C4-2B (cell line): Measurements from ENCODE around the gene PPARG.
A peak's percentile ranks its signal among the peaks of the same experiment; 100 is the strongest.

Experiments
- H3K27ac ChIP-seq: fragments of 450-650 bp; 2 replicates; pipeline ENCODE4 v1.5.1; 2017
- CTCF ChIP-seq: fragments of 450-650 bp; conservative IDR thresholded peaks from 2 replicates; pipeline ENCODE4 v1.5.1; 2017; ENCODE audit warnings: mild to moderate bottlenecking
- ZFX ChIP-seq: fragments of 450-650 bp; IDR thresholded peaks from 2 replicates; pipeline ENCODE4 v1.6.1; 2017

The PPARG gene

GRCh38 chr3:12405432-12406272, 116.8 kb downstream of the PPARG start:
- TF ChIP-seq CTCF, result no peak
- no peak for TF ChIP-seq ZFX
- peak overlapping the region; percentile 33; the same call in 1 of the 2 replicates for H3K27ac ChIP-seq

- TF ChIP-seq ZFX (no peak), CTCF (no peak)
- peak overlapping the region; percentile 62; the same call in 1 of the 2 replicates for H3K27ac ChIP-seq
Observed at GRCh38 chr3:12408984-12409683, 120.3 kb downstream of the PPARG start.

GRCh38 chr3:12409684-12410596, 121.1 kb downstream of the PPARG start:
- TF ChIP-seq ZFX (no peak), CTCF (no peak)
- peak overlapping the region; percentile 62; the same call in 1 of the 2 replicates for H3K27ac ChIP-seq

- H3K27ac ChIP-seq, result no peak overlapping the region
- TF ChIP-seq CTCF, result no peak
- TF ChIP-seq ZFX, result no peak
Observed at GRCh38 chr3:12413721-12414255, 124.9 kb downstream of the PPARG start.

GRCh38 chr3:12415014-12415680, 126.3 kb downstream of the PPARG start:
- TF ChIP-seq CTCF (no peak), ZFX (no peak)
- H3K27ac ChIP-seq, result no peak overlapping the region

- H3K27ac ChIP-seq, result no peak overlapping the region
- TF ChIP-seq CTCF (no peak), ZFX (no peak)
Observed at GRCh38 chr3:12416731-12417130, 127.9 kb downstream of the PPARG start.
